Right cardiac atrium (tissue), 5 donors: Measurements from ENCODE around the gene HNRNPAB. TPM values are rescaled to one million over a fixed set of nuclear protein-coding genes. Genes with fewer than 3 reads are reported as not detected.
"Not testable (repeated sequence)": the region's sequence is repeated elsewhere in the genome, so short reads cannot be mapped to it uniquely, and the experiment has no call there.

Experiments used
- ATAC-seq, 2 donors: fragments of 200-7000 bp; cut with Tn5 transposase; one replicate each; pipeline versions ENCODE4 v1.8.0 to v1.9.1; 2020; ENCODE audit warnings: moderate library complexity in 2 of 2, mild to moderate bottlenecking in 1 of 2
- DNase-seq, 3 donors: peaks; one replicate each; pipeline ENCODE4 v3.0.0-alpha.2; 2020
- H3K27ac ChIP-seq: one replicate; pipeline ENCODE4 v1.5.1; 2013; ENCODE audit warnings: mild to moderate bottlenecking, low read length, control low read depth, moderate library complexity
- H3K27me3 ChIP-seq: one replicate; pipeline ENCODE4 v1.6.1; 2013; ENCODE audit not compliant: control insufficient read depth, insufficient read depth
- H3K4me1 ChIP-seq: one replicate; pipeline ENCODE4 v1.6.1; 2013; ENCODE audit warnings: low read length; ENCODE audit not compliant: control insufficient read depth, insufficient read depth
- H3K4me3 ChIP-seq: one replicate; pipeline ENCODE4 v1.5.1; 2013; ENCODE audit warnings: low read length, control low read depth
- H3K9me3 ChIP-seq: one replicate; pipeline ENCODE4 v1.6.1; 2013; ENCODE audit warnings: low read length; ENCODE audit not compliant: control insufficient read depth
- WGBS: extraction: QIAGEN DNeasy Blood & Tissue Kit; methylation state at CpG from one replicate; pipeline ENCODE4 v1.1.7; 2013; 5-methylcytosine and 5-hydroxymethylcytosine counted together
- intact Hi-C, 4 donors: fragments of 100-400 bp; cut with DNase I; formaldehyde crosslinking; loops; one replicate each; pipeline versions ENCODE4 v1.11.0 to v1.14.0; 2022 to 2023
- polyA plus RNA-seq: library from polyadenylated mRNA; stranded (reverse); fragments of 200-250 nt; gene quantifications from one replicate; pipeline ENCODE4 v1.2.3, GENCODE V29; 2013
- total RNA-seq, 4 donors: library from RNA; stranded (reverse); fragmentation: NEBNext Ultra II Directional; extraction: Animal tissue kit (Norgen Biotek cat#: 25700); gene quantifications; one replicate each; pipeline ENCODE4 v1.2.1, GENCODE V29; 2021
- donor health status: healthy with polysubstance abuse.
- donor health status: DM: no; HTN: yes; CAD: no.
- donor health status: DM: no; HTN: no; CAD: no.
- donor health status: DM: no; HTN: yes; CAD: no; lungs with severe emphysema.
- donor health status: DM: yes; HTN: yes; CAD: no.

Gene HNRNPAB
- total and polyA plus RNA-seq, 5 donors, result 75.3 to 125 (median 88.2) TPM

DNA sequence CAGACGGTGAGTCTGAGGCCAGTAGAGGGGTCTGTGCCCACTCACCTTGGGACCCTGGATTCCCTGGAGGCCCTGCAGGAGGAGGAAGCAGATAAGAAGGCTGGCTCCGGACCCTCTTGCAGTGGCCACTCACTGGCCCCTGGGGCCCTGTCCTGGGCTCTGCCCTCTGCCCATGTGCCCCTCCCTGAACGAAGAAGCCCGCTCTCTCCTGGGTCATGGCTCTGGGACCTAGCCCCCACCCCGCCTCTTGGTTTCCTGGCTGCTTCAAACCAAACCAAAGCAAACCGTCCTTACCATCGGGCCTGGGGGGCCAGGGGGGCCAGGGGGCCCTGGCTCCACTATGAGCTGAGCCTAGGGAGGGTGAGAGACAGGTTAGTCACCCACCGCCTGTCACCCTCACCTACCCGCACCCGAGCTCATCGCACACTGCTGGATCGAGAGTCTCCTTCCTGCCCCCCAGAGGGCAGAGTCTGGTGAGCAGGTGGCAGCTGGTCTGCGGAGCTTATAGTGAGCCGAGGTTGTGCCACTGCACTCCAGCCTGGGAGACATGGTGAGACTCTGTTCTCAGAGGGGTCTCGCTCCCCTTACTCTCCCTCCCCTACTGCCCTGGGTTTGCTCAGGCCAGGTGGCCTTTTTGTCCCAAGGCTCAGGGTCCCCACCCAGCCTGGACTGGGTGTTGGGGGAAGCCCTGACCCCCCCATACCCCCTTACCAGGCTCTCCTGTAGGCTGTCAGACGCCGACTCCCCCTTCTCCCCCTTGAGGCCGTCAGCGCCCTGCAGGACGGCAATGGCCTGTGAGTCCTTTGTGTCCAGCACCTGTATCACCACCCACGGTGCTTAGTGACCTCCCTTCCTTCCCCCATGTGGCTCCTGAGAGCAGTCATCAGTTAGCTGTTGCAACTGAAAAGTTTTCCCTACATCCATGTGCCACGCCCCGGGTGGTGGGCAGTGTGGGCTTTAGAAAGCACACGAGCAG, 43.4 kb downstream of the HNRNPAB start:
- H3K27ac ChIP-seq, result no peak overlapping the region
- DNase-seq (no peak), ATAC-seq (no peak)
- H3K4me3 ChIP-seq, result no peak overlapping the region
- 73% methylated on average over 24 of the region's 24 CpGs for WGBS
- H3K9me3 ChIP-seq, result no peaks in the 10 kb centered on the region
- no peaks in the 10 kb centered on the region for H3K4me1 ChIP-seq
- no peaks in the 10 kb centered on the region for H3K27me3 ChIP-seq
- intact Hi-C loops, result no loop called here

DNA sequence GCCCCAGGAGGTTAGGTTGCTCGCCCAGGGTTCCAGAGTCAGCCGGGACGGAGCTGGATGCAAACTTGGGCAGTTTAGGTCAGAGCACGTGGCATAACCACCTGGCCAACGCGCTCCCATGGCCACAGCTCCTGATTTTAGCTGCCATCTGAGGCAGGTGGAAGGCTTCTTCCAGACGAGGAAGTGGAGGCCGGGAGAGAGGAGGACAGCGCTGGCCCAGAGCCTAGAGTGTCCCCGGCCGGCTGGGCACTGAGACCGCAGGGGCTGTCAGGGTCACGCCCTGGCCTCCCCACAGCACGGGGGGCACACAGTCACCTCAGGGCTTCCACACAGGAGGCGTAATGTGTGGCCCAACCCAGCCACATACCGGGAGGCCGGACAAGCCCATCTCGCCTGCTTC, 44.4 kb downstream of the HNRNPAB start:
- ATAC-seq (peak in 1 of 2 donors; percentile 18), DNase-seq (no peak)
- H3K27me3 ChIP-seq, result no peaks in the 10 kb centered on the region
- H3K4me1 ChIP-seq, result no peaks in the 10 kb centered on the region
- WGBS, result 85% methylated on average over 18 of the region's 18 CpGs
- no peak overlapping the region for H3K27ac ChIP-seq
- intact Hi-C loops, result no loop called here
- H3K9me3 ChIP-seq, result no peaks in the 10 kb centered on the region
- no peak overlapping the region for H3K4me3 ChIP-seq

DNA sequence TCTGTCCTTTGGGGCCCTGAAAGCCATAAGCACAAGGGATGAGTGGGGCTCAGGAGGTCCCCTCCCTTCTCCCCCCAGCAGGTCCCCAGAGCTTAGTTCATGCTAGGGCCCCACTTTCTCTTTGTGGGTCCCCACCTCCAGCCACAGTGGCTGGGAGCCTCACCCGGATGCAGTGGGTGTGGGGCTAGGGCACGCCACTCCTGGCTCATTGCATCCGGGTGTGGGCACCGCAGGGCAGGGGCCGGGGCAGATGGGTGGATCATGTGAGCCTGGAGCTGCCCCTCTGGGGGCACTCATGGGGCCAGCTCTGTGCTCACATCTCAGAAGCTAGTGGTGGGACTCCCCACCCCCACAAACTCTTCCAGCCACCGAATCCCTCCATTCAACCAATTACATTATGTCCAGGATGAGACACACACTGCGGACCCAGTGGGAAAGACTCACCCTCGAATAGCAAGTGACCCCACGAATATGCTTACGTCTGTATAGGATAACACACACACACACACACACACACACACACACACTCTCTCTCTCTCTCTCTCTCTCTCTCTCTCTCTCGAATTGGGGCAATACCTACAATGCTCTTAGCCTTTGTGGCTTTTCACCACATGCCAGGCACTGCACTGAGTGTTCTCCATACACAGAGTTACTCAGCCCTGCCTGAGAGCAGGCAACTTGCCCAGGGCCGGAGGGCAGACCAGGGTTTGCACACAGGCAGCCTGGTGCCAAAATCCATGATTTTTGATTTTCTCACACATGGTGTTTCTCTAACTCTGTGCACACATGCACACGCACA, 45.1 kb downstream of the HNRNPAB start:
- Histone ChIP-seq H3K4me1 (no peaks in the 10 kb centered on the region), H3K9me3 (no peaks in the 10 kb centered on the region), H3K27ac (no peak overlapping the region), H3K27me3 (no peaks in the 10 kb centered on the region), H3K4me3 (no peak overlapping the region)
- intact Hi-C loops, result no loop called here
- DNase-seq, result no peak
- 69% methylated on average over 13 of the region's 13 CpGs for WGBS
- peak; percentile 28 to 61 for ATAC-seq

DNA sequence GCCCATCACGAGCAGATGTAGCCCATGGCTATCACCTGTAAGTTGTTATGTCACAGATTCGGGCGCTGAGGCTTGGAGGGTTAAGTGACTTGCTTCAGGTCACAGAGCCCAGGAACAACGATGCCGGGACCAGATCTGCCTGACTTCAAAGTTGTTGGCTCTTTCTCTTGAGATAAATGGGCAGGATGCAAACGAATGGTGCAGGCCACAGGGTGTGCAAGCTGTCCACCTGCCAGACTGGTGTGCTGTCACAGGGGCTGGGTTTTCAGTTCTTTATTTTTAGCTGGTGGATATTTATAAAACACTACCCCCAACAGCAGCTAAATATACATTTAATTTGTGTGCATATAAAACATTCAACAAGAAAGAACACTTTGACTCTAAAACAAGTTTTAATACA, 45.9 kb downstream of the HNRNPAB start:
- H3K9me3 ChIP-seq, result no peaks in the 10 kb centered on the region
- no peaks in the 10 kb centered on the region for H3K4me1 ChIP-seq
- no peak for DNase-seq
- WGBS, result 56% methylated on average over 6 of the region's 6 CpGs
- ATAC-seq, result no peak
- H3K4me3 ChIP-seq, result no peak overlapping the region
- no peak overlapping the region for H3K27ac ChIP-seq
- H3K27me3 ChIP-seq, result no peaks in the 10 kb centered on the region
- intact Hi-C loops, result no loop called here

DNA sequence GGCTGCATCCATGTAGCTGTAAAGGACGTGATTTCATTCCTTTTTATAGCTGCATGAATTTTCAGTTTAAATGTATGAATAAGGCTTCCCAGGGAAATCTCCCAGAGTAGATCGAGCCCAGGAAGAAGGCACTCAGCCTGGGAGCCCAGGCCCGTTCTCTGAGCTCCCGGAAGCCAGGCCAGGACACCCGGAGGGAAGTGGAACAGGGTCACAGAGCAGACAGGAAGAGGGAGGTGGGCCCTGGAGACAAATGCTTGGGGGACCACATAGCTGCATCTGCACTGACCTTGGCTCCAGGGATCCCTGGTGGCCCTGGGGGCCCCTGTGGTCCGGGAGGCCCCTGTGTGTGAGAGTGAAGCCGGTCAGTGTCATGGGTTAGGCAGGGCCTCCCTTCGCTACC, 47.9 kb downstream of the HNRNPAB start:
- Histone ChIP-seq H3K4me1 (no peaks in the 10 kb centered on the region), H3K9me3 (no peaks in the 10 kb centered on the region), H3K27ac (no peak overlapping the region), H3K27me3 (no peaks in the 10 kb centered on the region), H3K4me3 (no peak overlapping the region)
- WGBS, result 65% methylated on average over 8 of the region's 8 CpGs
- DNase-seq, result no peak
- intact Hi-C loops, result no loop called here
- ATAC-seq, result peak in 1 of 2 donors; percentile 22

DNA sequence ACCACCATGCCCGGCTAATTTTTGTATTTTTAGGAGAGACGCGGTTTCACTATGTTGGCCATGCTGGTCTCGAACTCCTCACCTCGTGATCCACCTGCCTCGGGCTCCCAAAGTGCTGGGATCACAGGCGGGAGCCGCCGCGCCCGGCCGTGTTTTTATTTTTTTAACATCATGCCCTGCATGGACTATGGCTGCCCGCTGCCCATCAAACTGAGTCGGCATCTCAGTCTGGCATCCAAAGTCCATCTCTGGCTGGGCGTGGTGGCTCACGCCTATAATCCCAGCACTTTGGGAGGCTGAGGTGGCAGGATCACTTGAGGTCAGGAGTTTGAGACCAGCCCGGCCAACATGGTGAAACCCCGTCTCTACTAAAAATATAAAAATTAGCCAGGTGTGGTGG, 49.3 kb downstream of the HNRNPAB start:
- 89% methylated on average over 18 of the region's 18 CpGs for WGBS

DNA sequence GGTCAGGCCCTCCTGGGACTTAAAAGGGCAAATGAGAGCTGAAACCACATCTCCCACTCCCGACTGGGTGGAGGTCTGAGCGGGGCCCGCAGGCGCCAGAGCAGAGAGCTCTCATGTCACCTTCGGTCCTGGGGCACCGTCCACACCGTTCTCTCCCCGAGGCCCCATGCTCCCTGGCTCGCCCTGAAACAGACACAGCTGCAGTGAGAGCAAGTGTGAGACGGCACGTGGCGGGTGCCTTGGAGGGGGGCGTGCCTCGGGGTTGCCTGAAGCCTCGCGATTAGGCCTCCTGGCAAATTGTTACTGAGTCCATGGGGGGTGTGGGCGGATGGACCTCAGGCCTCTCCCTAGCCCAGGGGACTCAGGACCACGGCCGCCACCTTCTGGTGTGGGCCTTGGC, 52.4 kb downstream of the HNRNPAB start:
- DNase-seq (peak in 1 of 3 donors; percentile 38), ATAC-seq (no peak)
- no peaks in the 10 kb centered on the region for H3K4me1 ChIP-seq
- no peak overlapping the region for H3K27ac ChIP-seq
- no peaks in the 10 kb centered on the region for H3K9me3 ChIP-seq
- H3K27me3 ChIP-seq, result no peaks in the 10 kb centered on the region
- WGBS, result 77% methylated on average over 19 of the region's 19 CpGs
- H3K4me3 ChIP-seq, result no peak overlapping the region
- intact Hi-C loops, result no loop called here

More for the DNA sequence above, 49.3 kb downstream of the HNRNPAB start:
- H3K9me3 ChIP-seq, H3K4me1 ChIP-seq, H3K4me3 ChIP-seq, ATAC-seq, DNase-seq, intact Hi-C loops, H3K27ac ChIP-seq, H3K27me3 ChIP-seq: not testable (repeated sequence)

DNA sequence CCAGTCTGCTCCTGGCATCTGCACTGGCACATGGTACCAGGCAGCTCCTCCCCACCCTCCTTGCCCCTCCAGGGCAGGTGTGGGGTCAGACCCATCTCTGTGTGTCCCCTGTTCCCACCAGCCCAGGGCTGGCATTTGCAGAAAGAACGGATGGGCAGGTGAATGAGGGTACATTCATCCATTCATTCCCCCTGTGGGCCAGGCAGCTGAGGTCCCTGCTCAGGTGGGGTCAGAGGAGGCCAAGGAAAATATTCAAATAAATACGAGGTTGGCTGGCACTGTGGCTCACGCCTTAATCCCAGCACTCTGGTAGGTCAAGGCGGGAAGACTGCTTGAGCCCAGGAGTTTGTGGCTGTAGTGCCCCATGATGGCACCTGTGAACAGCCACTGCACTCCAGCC, 53.3 kb downstream of the HNRNPAB start:
- Histone ChIP-seq H3K9me3 (no peaks in the 10 kb centered on the region), H3K4me3 (no peak overlapping the region), H3K27me3 (no peaks in the 10 kb centered on the region), H3K27ac (no peak overlapping the region), H3K4me1 (no peaks in the 10 kb centered on the region)
- intact Hi-C loops, result no loop called here
- ATAC-seq (no peak), DNase-seq (peak in 1 of 3 donors; percentile 6)
- 91% methylated on average over 4 of the region's 4 CpGs for WGBS

DNA sequence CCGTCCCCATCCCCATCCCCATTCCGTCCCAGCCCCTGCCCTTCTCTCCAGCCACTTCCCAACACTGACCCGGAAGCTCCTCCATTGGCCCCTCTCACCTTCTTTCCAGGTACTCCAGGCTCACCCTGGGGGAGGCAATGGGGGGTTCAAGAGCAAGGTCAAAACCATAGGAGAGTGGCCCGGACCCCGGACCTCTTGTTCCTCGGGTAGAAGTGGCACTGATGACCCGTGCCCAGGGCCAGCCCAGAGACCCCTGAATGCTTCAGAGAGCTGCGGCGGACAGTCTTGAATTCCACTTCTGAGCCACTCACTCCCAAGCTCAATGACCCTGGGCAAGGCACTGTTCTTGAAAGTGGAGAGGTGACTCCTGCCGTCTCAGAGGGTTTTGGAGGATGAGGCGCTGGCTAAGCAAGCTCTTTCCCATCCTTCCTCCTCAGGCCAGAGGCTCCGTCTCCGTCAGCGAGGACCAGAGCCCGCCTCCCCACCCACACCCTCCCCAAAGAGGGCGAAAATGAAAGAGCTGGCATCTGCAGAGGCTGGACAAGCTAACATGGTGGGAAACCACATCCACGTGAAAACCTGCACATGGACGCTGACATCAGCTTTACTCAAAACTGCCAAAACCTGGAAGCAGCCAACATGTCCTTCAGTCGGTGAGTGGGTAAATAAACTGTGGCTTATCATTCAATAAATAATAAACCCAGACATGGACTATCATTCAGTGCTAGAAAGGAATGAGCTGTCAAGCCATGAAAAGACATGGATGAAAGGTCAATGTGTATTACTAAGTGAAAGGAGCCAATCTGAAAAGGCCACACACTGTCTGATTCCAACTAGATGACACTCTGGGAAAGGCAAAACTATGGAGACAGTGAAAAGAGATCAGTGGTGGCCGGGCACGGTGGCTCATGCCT, 55.5 kb downstream of the HNRNPAB start:
- H3K9me3 ChIP-seq, result no peaks in the 10 kb centered on the region
- no peak for ATAC-seq
- H3K27me3 ChIP-seq, result no peaks in the 10 kb centered on the region
- H3K27ac ChIP-seq, result no peak overlapping the region
- intact Hi-C loops, result no loop called here
- peak in 1 of 3 donors; percentile 37 for DNase-seq
- H3K4me3 ChIP-seq, result no peak overlapping the region
- no peaks in the 10 kb centered on the region for H3K4me1 ChIP-seq
- WGBS, result 83% methylated on average over 21 of the region's 21 CpGs
